Neural progenitor cell (in vitro differentiated cells): ENCODE data around the gene EXOSC5.

Experiments
- EZH2 ChIP-seq: fragments of 200-600 bp; sonication (generic); IDR thresholded peaks from 2 replicates; pipeline ENCODE4 v1.6.1; 2017; ENCODE audit warnings: antibody characterized with exemption, mild to moderate bottlenecking, moderate library complexity
- EZH2phosphoT487 ChIP-seq: fragments of 200-600 bp; sonication (generic); IDR thresholded peaks from 2 replicates; pipeline ENCODE4 v1.6.1; 2017; ENCODE audit warnings: antibody characterized with exemption
- TF ChIP-seq, protein P1 (sequence below): fragments of 200-600 bp; sonication (generic); IDR thresholded peaks from 2 replicates; pipeline ENCODE4 v1.5.1; 2017; ENCODE audit warnings: antibody characterized with exemption, mild to moderate bottlenecking

DNA sequence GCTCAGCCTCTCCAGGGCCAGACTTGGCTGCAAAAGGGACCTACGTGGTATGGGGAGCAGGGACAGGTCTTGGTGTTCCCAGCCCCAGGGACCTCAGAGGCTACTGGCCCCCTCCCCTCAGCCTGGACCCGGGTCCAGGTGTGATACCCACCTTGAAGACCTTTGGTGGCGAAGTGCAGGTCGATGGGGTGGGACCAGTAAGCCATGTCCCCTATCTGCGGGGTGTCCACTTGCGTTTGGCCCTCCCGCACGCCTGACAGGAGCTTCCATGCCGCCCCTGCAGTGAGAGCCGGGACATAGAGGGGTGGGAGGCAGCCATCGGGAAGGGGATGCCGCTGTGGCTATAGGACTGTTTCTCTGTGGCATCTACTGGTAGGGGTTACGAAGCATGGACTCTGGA is 39.4 kb downstream of the EXOSC5 start:
- TF ChIP-seq, protein P1, sequence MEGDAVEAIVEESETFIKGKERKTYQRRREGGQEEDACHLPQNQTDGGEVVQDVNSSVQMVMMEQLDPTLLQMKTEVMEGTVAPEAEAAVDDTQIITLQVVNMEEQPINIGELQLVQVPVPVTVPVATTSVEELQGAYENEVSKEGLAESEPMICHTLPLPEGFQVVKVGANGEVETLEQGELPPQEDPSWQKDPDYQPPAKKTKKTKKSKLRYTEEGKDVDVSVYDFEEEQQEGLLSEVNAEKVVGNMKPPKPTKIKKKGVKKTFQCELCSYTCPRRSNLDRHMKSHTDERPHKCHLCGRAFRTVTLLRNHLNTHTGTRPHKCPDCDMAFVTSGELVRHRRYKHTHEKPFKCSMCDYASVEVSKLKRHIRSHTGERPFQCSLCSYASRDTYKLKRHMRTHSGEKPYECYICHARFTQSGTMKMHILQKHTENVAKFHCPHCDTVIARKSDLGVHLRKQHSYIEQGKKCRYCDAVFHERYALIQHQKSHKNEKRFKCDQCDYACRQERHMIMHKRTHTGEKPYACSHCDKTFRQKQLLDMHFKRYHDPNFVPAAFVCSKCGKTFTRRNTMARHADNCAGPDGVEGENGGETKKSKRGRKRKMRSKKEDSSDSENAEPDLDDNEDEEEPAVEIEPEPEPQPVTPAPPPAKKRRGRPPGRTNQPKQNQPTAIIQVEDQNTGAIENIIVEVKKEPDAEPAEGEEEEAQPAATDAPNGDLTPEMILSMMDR, result no peak
- TF ChIP-seq EZH2phosphoT487 (no peak), EZH2 (no peak)
